OCI-LY1 (cell line): ENCODE measurements around the gene AIFM3.
A peak's percentile ranks its signal among the peaks of the same experiment; 100 is the strongest.

Experiments used
- H2AFZ ChIP-seq: fragments of 200-600 bp; sonication (generic), shearing (Covaris generic); 2 replicates; pipeline ENCODE4 v1.6.0; 2014; ENCODE audit warnings: antibody characterized with exemption, mild to moderate bottlenecking, low read length
- H3F3A ChIP-seq: fragments of 200-600 bp; sonication (generic), shearing (Covaris generic); 2 replicates; pipeline ENCODE4 v1.6.0; 2014; ENCODE audit warnings: mild to moderate bottlenecking, antibody characterized with exemption, low read length, moderate library complexity; ENCODE audit not compliant: insufficient read depth
- H3K27ac ChIP-seq: fragments of 200-600 bp; sonication (generic); 2 replicates; pipeline ENCODE4 v1.5.1; 2014; ENCODE audit warnings: low read length, mixed run types, mild to moderate bottlenecking, low read depth; ENCODE audit not compliant: poor library complexity, severe bottlenecking
- H3K27me3 ChIP-seq: fragments of 200-600 bp; sonication (generic); 2 replicates; pipeline ENCODE4 v1.6.0; 2014; ENCODE audit warnings: antibody characterized with exemption, mild to moderate bottlenecking, low read length, moderate library complexity; ENCODE audit not compliant: insufficient read depth
- H3K36me3 ChIP-seq: fragments of 200-600 bp; sonication (generic); 2 replicates; pipeline ENCODE4 v1.6.1; 2014; ENCODE audit warnings: mild to moderate bottlenecking, antibody characterized with exemption, low read length, moderate library complexity, mixed read lengths; ENCODE audit not compliant: insufficient read depth
- H3K4me1 ChIP-seq: fragments of 200-600 bp; sonication (generic); 2 replicates; pipeline ENCODE4 v1.5.1; 2014; ENCODE audit warnings: mild to moderate bottlenecking, low read length, moderate library complexity; ENCODE audit not compliant: insufficient read depth, severe bottlenecking
- H3K4me2 ChIP-seq: fragments of 200-600 bp; sonication (generic), shearing (Covaris generic); 2 replicates; pipeline ENCODE4 v1.6.1; 2014; ENCODE audit warnings: low read length
- H3K4me3 ChIP-seq: fragments of 200-600 bp; sonication (generic); 2 replicates; pipeline ENCODE4 v1.5.1; 2014; ENCODE audit warnings: low read length, low read depth, mild to moderate bottlenecking, mixed read lengths; ENCODE audit not compliant: poor library complexity, severe bottlenecking
- H3K79me2 ChIP-seq: fragments of 200-600 bp; shearing (Covaris generic); 2 replicates; pipeline ENCODE4 v1.6.1; 2016; ENCODE audit warnings: mixed run types, low read length, mixed read lengths; ENCODE audit not compliant: insufficient read depth
- H3K9ac ChIP-seq: fragments of 200-600 bp; sonication (generic), shearing (Covaris generic); 2 replicates; pipeline ENCODE4 v1.6.1; 2014; ENCODE audit warnings: mild to moderate bottlenecking, low read length, mixed read lengths
- H3K9me2 ChIP-seq: fragments of 200-600 bp; sonication (generic), shearing (Covaris generic); 2 replicates; pipeline ENCODE4 v1.6.1; 2014; ENCODE audit warnings: low read depth, mild to moderate bottlenecking, low read length, mixed read lengths
- H3K9me3 ChIP-seq: fragments of 200-600 bp; shearing (Covaris generic); 2 replicates; pipeline ENCODE4 v1.6.1; 2014; ENCODE audit warnings: low read length, mixed read lengths
- H4K20me1 ChIP-seq: fragments of 200-600 bp; sonication (generic), shearing (Covaris generic); 2 replicates; pipeline ENCODE4 v1.6.0; 2016; ENCODE audit warnings: mild to moderate bottlenecking, low read length; ENCODE audit not compliant: insufficient read depth
- CTCF ChIP-seq: fragments of 200-600 bp; sonication (generic), shearing (Covaris generic); IDR thresholded peaks from 2 replicates; pipeline ENCODE4 v1.5.1; 2017; ENCODE audit warnings: mild to moderate bottlenecking, antibody characterized with exemption, low read length, moderate library complexity, mixed read lengths
- EZH2 ChIP-seq: fragments of 200-600 bp; sonication (generic), shearing (Covaris generic); IDR thresholded peaks from 2 replicates; pipeline ENCODE4 v1.8.0; 2017; ENCODE audit warnings: borderline replicate concordance, mixed run types, mild to moderate bottlenecking, antibody characterized with exemption, low read length, moderate library complexity, mixed read lengths

Gene AIFM3

DNA sequence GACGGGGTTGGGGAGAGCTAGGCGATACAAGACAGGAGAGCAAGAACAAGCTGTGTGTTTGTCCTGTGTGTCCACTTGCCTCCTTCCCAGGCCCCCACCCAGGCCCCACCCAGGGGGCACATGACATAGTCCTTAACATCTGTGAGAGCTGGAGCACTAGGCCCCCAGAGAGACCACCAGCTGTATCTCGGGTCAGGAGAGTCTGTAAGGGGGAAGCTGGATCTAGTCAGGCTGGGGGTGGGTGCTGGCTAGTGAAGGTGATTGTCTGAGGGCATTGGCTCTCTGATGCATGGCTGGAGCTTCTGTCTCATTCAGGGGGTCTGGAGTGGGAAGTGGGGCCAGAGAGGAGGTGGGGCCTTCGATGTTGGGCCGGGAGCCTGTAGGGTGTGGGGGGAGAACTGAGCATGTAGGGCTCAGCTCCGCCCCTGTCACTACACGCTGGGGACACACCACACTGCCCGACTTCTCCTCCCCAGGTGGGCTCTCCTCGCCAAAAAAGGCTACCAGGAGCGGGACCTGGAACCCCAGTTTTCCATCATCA, 48.5 kb downstream of the AIFM3 start:
- Histone ChIP-seq H3K9me3 (no peaks in the 10 kb centered on the region), H3K27me3 (no peaks in the 10 kb centered on the region; the same call in 1 of the 2 replicates), H3F3A (no peaks in the 10 kb centered on the region), H3K4me1 (peaks cover 9% of the 10 kb centered on the region), H3K4me3 (no peak overlapping the region), H3K4me2 (no peak overlapping the region), H3K9me2 (no peaks in the 10 kb centered on the region), H4K20me1 (no peaks in the 10 kb centered on the region), H3K9ac (no peak overlapping the region), H3K79me2 (no peaks in the 10 kb centered on the region), H3K36me3 (no peaks in the 10 kb centered on the region; the same call in 1 of the 2 replicates), H3K27ac (no peak overlapping the region), H2AFZ (no peak overlapping the region)
- no peak for TF ChIP-seq EZH2

DNA sequence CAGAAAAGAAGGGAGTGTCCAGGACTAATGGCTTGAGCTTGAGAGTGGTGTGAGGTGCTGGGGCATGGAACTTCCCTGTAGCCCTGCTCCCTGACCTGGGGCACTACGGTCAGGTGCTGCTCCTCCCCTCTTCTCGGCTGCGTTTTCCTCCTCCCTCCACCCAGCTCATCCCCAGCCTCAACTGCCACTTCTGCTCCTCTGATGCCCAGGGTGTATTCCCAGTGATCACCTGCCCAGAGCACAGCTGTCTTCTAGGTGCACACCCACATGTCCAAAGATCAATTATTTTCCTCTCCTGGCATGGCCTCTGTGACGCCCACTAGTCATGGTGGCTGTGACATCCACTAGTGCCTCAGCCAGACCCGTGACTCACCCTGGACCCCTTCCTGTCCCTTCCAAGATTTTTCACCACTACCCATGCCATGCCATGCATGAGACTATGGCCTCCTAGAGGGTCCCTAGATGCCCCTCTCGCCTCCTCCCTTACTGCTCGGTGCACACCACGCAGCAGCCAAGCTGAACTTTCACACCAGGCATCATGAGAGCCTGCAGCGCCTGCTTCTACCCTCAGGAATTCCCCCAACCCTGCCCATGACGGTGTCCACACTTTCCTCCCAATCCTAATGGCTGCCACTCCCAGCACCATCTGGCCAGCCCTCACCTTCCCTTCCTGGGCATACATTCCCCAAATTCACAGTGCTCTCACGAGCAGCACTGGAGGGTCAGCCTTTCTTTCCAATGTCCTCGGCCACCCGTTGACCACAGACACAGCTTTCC, 49.8 kb downstream of the AIFM3 start:
- H4K20me1 ChIP-seq, result no peaks in the 10 kb centered on the region
- no peak for TF ChIP-seq EZH2
- no peak for TF ChIP-seq CTCF
- H3F3A ChIP-seq, result no peaks in the 10 kb centered on the region
- H3K4me1 ChIP-seq, result peaks cover 9% of the 10 kb centered on the region
- H3K4me3 ChIP-seq, result no peak overlapping the region
- no peaks in the 10 kb centered on the region; the same call in 1 of the 2 replicates for H3K36me3 ChIP-seq
- H3K9ac ChIP-seq, result no peak overlapping the region
- no peaks in the 10 kb centered on the region for H3K79me2 ChIP-seq
- peaks cover 4% of the 10 kb centered on the region; the same call in 1 of the 2 replicates for H3K27me3 ChIP-seq
- H3K4me2 ChIP-seq, result no peak overlapping the region
- no peak overlapping the region for H3K27ac ChIP-seq
- H3K9me3 ChIP-seq, result no peaks in the 10 kb centered on the region
- H2AFZ ChIP-seq, result no peak overlapping the region
- H3K9me2 ChIP-seq, result no peaks in the 10 kb centered on the region

- Histone ChIP-seq H3K4me1 (peaks cover 9% of the 10 kb centered on the region), H2AFZ (no peak overlapping the region), H3K79me2 (no peaks in the 10 kb centered on the region), H3K27me3 (peaks cover 4% of the 10 kb centered on the region; the same call in 1 of the 2 replicates), H3K36me3 (no peaks in the 10 kb centered on the region; the same call in 1 of the 2 replicates), H3K9me2 (no peaks in the 10 kb centered on the region), H4K20me1 (no peaks in the 10 kb centered on the region), H3K4me2 (no peak overlapping the region), H3K27ac (no peak overlapping the region), H3K9ac (no peak overlapping the region), H3F3A (no peaks in the 10 kb centered on the region), H3K9me3 (no peaks in the 10 kb centered on the region), H3K4me3 (no peak overlapping the region)
- no peak for TF ChIP-seq EZH2
Observed at GRCh38 chr22:21018314-21018713, 51.3 kb downstream of the AIFM3 start.

- no peak overlapping the region for H2AFZ ChIP-seq
- no peak overlapping the region for H3K27ac ChIP-seq
- no peaks in the 10 kb centered on the region for H3F3A ChIP-seq
- no peak for TF ChIP-seq EZH2
- TF ChIP-seq CTCF, result peak; percentile 39
- H3K27me3 ChIP-seq, result peaks cover 4% of the 10 kb centered on the region; the same call in 1 of the 2 replicates
- no peaks in the 10 kb centered on the region; the same call in 1 of the 2 replicates for H3K36me3 ChIP-seq
- no peaks in the 10 kb centered on the region for H3K4me1 ChIP-seq
- H3K79me2 ChIP-seq, result no peaks in the 10 kb centered on the region
- no peaks in the 10 kb centered on the region for H3K9me2 ChIP-seq
- no peaks in the 10 kb centered on the region for H3K9me3 ChIP-seq
- no peak overlapping the region for H3K9ac ChIP-seq
- no peak overlapping the region for H3K4me2 ChIP-seq
- H3K4me3 ChIP-seq, result no peak overlapping the region
- no peaks in the 10 kb centered on the region for H4K20me1 ChIP-seq
Observed at GRCh38 chr22:21020802-21021429, 53.9 kb downstream of the AIFM3 start.
